ENCODE measurements around the gene LRIG2.

DNA sequence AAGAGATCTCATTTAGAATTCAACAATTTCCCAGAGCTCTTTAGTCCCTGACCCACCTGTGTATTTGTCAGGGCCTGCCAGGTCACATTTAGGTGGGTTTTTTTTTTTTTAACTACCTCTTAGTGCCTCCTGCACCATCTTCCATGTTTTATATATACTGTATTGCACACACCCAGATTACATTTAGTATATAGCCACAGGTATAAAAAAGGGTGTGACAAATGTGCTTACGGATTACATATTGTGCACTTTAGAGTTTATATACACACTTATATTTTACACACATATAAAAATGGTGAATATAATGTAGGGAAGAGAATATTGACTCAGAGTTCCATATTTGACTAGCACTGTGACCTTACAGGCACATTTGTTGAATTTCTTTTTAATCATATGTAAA is 17.4 kb upstream of the LRIG2 start:
- TF ChIP-seq, protein P1, sequence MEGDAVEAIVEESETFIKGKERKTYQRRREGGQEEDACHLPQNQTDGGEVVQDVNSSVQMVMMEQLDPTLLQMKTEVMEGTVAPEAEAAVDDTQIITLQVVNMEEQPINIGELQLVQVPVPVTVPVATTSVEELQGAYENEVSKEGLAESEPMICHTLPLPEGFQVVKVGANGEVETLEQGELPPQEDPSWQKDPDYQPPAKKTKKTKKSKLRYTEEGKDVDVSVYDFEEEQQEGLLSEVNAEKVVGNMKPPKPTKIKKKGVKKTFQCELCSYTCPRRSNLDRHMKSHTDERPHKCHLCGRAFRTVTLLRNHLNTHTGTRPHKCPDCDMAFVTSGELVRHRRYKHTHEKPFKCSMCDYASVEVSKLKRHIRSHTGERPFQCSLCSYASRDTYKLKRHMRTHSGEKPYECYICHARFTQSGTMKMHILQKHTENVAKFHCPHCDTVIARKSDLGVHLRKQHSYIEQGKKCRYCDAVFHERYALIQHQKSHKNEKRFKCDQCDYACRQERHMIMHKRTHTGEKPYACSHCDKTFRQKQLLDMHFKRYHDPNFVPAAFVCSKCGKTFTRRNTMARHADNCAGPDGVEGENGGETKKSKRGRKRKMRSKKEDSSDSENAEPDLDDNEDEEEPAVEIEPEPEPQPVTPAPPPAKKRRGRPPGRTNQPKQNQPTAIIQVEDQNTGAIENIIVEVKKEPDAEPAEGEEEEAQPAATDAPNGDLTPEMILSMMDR (IDR thresholded peaks at IDR 0.05) = no peak
- TF ChIP-seq EZH2 (IDR thresholded peaks at IDR 0.05; ENCODE audit: borderline replicate concordance, insufficient read depth, low read depth, low read length, poor library complexity, severe bottlenecking) = no peak

All from B cell (primary cell).